T-cell (primary cell): ENCODE measurements around the gene KCTD6. TPM values are rescaled to one million over a fixed set of nuclear protein-coding genes. Genes with fewer than 3 reads are reported as not detected.

Experiments used
- ATAC-seq, 4 experiments: fragments of 200-7000 bp in 3 of 4; fragments of 150-1000 bp in 1 of 4; cut with Tn5 transposase; replicated peaks in 1 of 4; 1 replicate in 3 of 4; 2 replicates in 1 of 4; pipeline ENCODE4 v1.10.0; 2021; ENCODE audit warnings: moderate library complexity in 3 of 4, mild to moderate bottlenecking in 2 of 4, moderate number of reproducible peaks in 1 of 4
- CTCF ChIA-PET, 2 donors: fragments of 300-600 bp; sonication (Branson Sonifier 250); formaldehyde crosslinking; loops; one replicate each; lab custom pipeline; 2022; ENCODE audit warnings: antibody characterized with exemption in 2 of 2; lab: Charles Lee
- POLR2A ChIA-PET, 2 donors: fragments of 300-600 bp; sonication (Branson Sonifier 250); formaldehyde crosslinking; loops; one replicate each; lab custom pipeline; 2022; ENCODE audit warnings: antibody characterized with exemption in 2 of 2; lab: Charles Lee
- DNase-seq, 35 experiments: peaks; one replicate each; pipeline versions ENCODE4 v3.0.0 to v3.0.0-alpha.2; 2013 to 2023
- H3K27ac ChIP-seq: one replicate; pipeline ENCODE4 v1.5.1; 2013; ENCODE audit warnings: low read length
- H3K27me3 ChIP-seq, 2 experiments: replicated peaks in 1 of 2; 1 replicate in 1 of 2; 2 replicates in 1 of 2; pipeline versions ENCODE4 v1.6.1 to v1.7.0; 2013; ENCODE audit warnings: low read length in 1 of 2, mixed read lengths in 1 of 2; ENCODE audit not compliant: control insufficient read depth in 2 of 2, insufficient read depth in 2 of 2; ENCODE audit errors: extremely low read depth in 1 of 2
- H3K36me3 ChIP-seq, 2 donors: 1 replicate in 1 of 2; 2 replicates in 1 of 2; pipeline versions ENCODE4 v1.6.1 to v1.7.0; 2013; ENCODE audit warnings: low read length in 1 of 2; ENCODE audit not compliant: control insufficient read depth in 2 of 2, insufficient read depth in 1 of 2; ENCODE audit errors: extremely low read depth in 1 of 2
- H3K4me1 ChIP-seq, 2 experiments: 1 replicate in 1 of 2; 2 replicates in 1 of 2; pipeline versions ENCODE4 v1.6.1 to v1.7.0; 2013; ENCODE audit warnings: low read length in 2 of 2, mixed read lengths in 1 of 2; ENCODE audit not compliant: insufficient read depth in 2 of 2, control insufficient read depth in 1 of 2; ENCODE audit errors: extremely low read depth in 1 of 2
- H3K4me3 ChIP-seq, 2 donors: 1 replicate in 1 of 2; 2 replicates in 1 of 2; pipeline versions ENCODE4 v1.5.1 to v1.7.0; 2013; ENCODE audit warnings: mild to moderate bottlenecking in 2 of 2, low read length in 1 of 2, moderate library complexity in 1 of 2; ENCODE audit not compliant: control insufficient read depth in 1 of 2; ENCODE audit errors: extremely low read depth in 1 of 2
- H3K9me3 ChIP-seq: 2 replicates; pipeline ENCODE4 v1.7.0; 2013
- H3K27ac Mint-ChIP-seq, 2 donors: one replicate each; pipeline ENCODE4 v1.8.0; 2020 to 2021; ENCODE audit warnings: mild to moderate bottlenecking in 2 of 2, mixed read lengths in 2 of 2
- H3K27me3 Mint-ChIP-seq, 2 donors: one replicate each; pipeline ENCODE4 v1.8.0; 2021 to 2022; ENCODE audit warnings: mixed read lengths in 2 of 2
- H3K36me3 Mint-ChIP-seq: one replicate; pipeline ENCODE4 v1.8.0; 2021; ENCODE audit warnings: mixed read lengths
- H3K4me1 Mint-ChIP-seq, 3 donors: one replicate each; pipeline ENCODE4 v1.8.0; 2020 to 2022; ENCODE audit warnings: mixed read lengths in 3 of 3, mild to moderate bottlenecking in 1 of 3
- H3K4me3 Mint-ChIP-seq, 3 donors: one replicate each; pipeline ENCODE4 v1.8.0; 2020 to 2022; ENCODE audit warnings: mild to moderate bottlenecking in 3 of 3, mixed read lengths in 3 of 3, moderate library complexity in 3 of 3
- H3K9me3 Mint-ChIP-seq, 3 donors: one replicate each; pipeline ENCODE4 v1.8.0; 2020 to 2022; ENCODE audit warnings: mixed read lengths in 3 of 3
- WGBS: methylation state at CpG from one replicate; pipeline ENCODE4 v1.1.5; 2013; ENCODE audit warnings: missing lambda C conversion rate; ENCODE audit not compliant: insufficient coverage; 5-methylcytosine and 5-hydroxymethylcytosine counted together
- total RNA-seq, 35 experiments: library from RNA in 6 of 35; stranded (reverse) in 6 of 35; fragments of 120-200 nt in 1 of 35; gene quantifications; one replicate each; pipeline versions ENCODE4 v1.2.1 to v1.2.4 and lab custom pipeline; 2013 to 2026

KCTD6 gene
- total RNA-seq, 5 donors from 2014 or later (not counting 1 experiment from before 2014, with no cell fraction given): 6.6 to 9.4 (median 7.8) TPM

DNA sequence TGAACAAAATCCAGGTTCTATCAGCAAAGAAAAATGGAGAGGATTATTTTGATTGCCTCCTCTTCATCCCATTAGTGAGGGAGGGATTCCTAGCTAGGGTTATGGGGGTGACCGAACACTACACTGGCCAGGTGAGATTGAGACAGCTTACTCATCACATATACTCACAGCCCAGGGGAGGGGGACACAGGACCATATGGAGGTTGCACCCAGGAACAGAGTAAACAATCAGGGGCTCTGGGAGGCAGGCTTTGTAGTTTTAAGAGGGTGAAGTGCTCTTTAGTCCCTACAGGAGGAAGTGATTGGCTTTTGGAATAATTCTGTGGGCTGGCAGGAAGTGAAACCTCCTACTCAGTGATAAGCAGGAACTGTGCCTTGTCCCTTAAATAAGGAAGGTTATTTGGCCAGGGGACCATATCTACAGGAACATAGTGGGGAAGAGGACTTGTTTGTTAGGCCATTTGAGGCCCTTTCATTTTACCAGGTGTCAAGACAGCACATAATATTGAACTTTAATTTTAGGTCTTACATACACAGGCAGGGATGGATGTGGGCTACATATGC lies 17.5 kb upstream of the KCTD6 start:
- Mint-ChIP-seq H3K27me3 (no peaks in the 10 kb centered on the region), H3K4me1 (peaks cover 20 to 42% (median 41%) of the 10 kb centered on the region in 3 donors), H3K9me3 (no peaks in the 10 kb centered on the region), H3K4me3 (no peak overlapping the region), H3K27ac (no peak overlapping the region), H3K36me3 (no peaks in the 10 kb centered on the region)
- Histone ChIP-seq H3K36me3 (no peaks in the 10 kb centered on the region), H3K4me1 (peaks cover 0 to 27% of the 10 kb centered on the region in 2 experiments), H3K9me3 (no peaks in the 10 kb centered on the region), H3K4me3 (no peak overlapping the region), H3K27ac (no peak overlapping the region), H3K27me3 (peaks cover 0 to 2% of the 10 kb centered on the region in 2 experiments)
- ATAC-seq: no peak
- no CpG with 5 or more reads among the region's 1 CpG for WGBS
- ChIA-PET POLR2A (no interaction called here), CTCF (no interaction called here)
- DNase-seq: no peak

DNA sequence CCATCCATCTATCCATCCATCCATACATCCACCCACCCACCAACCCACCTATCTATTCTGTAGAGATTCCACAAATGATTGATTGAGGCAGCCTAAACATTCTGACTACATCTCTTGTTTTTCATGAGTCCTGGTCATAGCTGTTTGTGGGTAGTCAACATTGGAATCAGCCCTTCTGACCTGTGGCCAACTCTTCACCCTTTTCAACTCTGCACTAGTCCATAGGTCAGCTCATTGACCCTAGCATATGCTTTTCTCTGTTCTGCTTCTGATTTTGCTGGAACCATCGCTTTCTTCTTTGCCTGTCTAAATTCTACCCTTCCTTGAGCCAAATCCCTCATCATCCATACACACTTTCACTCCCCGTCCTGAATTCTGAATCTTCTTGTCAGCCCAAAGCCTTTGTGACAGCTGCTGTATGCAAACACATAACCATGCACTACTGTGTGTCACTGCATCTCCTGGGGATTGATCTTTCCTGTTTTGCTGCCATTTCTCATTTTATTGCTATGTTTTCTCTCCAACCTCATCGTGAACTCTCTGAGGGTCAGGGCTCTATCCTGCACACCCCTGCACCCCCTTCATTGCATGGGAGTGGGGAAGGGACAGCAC lies 16.8 kb upstream of the KCTD6 start:
- 86% methylated on average over 2 of the region's 3 CpGs for WGBS
- H3K36me3 ChIP-seq: no peaks in the 10 kb centered on the region
- no peaks in the 10 kb centered on the region for H3K36me3 Mint-ChIP-seq
- ATAC-seq (no peak), DNase-seq (no peak)
- H3K27me3 Mint-ChIP-seq: no peaks in the 10 kb centered on the region
- CTCF ChIA-PET: no interaction called here
- peaks cover 20 to 42% (median 39%) of the 10 kb centered on the region in 3 donors for H3K4me1 Mint-ChIP-seq
- H3K4me3 Mint-ChIP-seq: no peak overlapping the region
- no peaks in the 10 kb centered on the region for H3K9me3 Mint-ChIP-seq
- peaks cover 0 to 23% of the 10 kb centered on the region in 2 experiments for H3K4me1 ChIP-seq
- POLR2A ChIA-PET: no interaction called here
- H3K27ac ChIP-seq: no peak overlapping the region
- no peaks in the 10 kb centered on the region for H3K9me3 ChIP-seq
- no peak overlapping the region for H3K27ac Mint-ChIP-seq
- no peak overlapping the region for H3K4me3 ChIP-seq
- H3K27me3 ChIP-seq: peaks cover 0 to 2% of the 10 kb centered on the region in 2 experiments

DNA sequence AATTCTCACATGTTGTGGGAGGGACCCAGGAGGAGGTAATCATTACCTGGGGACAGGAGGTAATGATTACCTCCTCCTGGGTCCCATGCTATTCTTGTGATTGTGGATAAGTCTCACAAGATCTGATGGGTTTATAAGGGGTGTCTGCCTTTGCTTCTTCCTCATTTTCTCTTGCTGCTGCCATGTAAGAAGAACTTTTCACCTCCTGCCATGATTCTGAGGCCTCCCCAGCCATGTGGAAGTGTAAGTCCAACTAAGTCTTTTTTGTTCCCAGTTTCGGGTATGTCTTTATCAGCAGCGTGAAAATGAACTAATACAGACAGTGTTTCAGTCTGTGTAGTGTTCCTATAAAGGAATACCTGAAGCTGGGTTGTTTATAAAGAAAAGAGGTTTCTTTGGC lies 13.1 kb upstream of the KCTD6 start:
- Histone ChIP-seq H3K36me3 (no peaks in the 10 kb centered on the region), H3K4me1 (no peaks in the 10 kb centered on the region), H3K27ac (no peak overlapping the region), H3K4me3 (no peak overlapping the region), H3K27me3 (peaks cover 0 to 2% of the 10 kb centered on the region in 2 experiments), H3K9me3 (no peaks in the 10 kb centered on the region)
- Mint-ChIP-seq H3K4me3 (no peak overlapping the region), H3K36me3 (no peaks in the 10 kb centered on the region), H3K27ac (no peak overlapping the region), H3K9me3 (no peaks in the 10 kb centered on the region), H3K27me3 (peaks cover 0 to 1% of the 10 kb centered on the region in 2 donors), H3K4me1 (peaks cover 10 to 14% (median 13%) of the 10 kb centered on the region in 3 donors)
- CTCF ChIA-PET: no interaction called here
- DNase-seq: no peak
- 95% methylated on average over 2 of the region's 2 CpGs for WGBS
- POLR2A ChIA-PET: no interaction called here
- ATAC-seq: no peak

DNA sequence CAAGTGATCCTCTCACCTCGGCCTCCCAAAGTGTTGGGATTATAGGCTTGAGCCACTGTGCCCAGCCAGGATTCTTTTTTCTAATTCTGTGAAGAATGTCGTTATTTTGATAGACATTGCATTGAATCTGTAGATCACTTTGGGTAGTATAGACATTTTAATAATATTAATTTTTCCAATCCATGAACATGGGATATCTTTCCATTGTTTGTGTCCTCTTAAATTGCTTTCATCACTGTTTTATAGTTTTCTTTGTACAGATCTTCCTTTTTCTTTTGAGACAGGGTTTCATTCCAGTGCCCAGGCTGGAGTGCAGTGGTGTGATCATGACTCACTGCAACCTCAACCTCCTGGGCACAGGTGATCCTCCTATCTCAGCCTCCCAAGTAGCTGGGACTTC lies 11.6 kb upstream of the KCTD6 start:
- no peaks in the 10 kb centered on the region for H3K9me3 Mint-ChIP-seq
- H3K27ac Mint-ChIP-seq: no peak overlapping the region
- Histone ChIP-seq H3K4me3 (no peak overlapping the region), H3K27ac (no peak overlapping the region), H3K4me1 (no peaks in the 10 kb centered on the region), H3K27me3 (peaks cover 0 to 2% of the 10 kb centered on the region in 2 experiments), H3K36me3 (no peaks in the 10 kb centered on the region), H3K9me3 (no peaks in the 10 kb centered on the region)
- H3K36me3 Mint-ChIP-seq: no peaks in the 10 kb centered on the region
- H3K27me3 Mint-ChIP-seq: peaks cover 3 to 4% of the 10 kb centered on the region in 2 donors
- no peak overlapping the region for H3K4me3 Mint-ChIP-seq
- H3K4me1 Mint-ChIP-seq: peaks cover 0 to under 1% (median 0%) of the 10 kb centered on the region in 3 donors
- DNase-seq (no peak), ATAC-seq (no peak)
- POLR2A ChIA-PET: interaction anchor here in 1 of 2 donors (0.6 kb wide), 1 partner anchor 27 kb away, joined by 3 read pairs; no protein-coding TSS in a partner anchor
- 80% methylated on average over 1 of the region's 2 CpGs for WGBS
- CTCF ChIA-PET: no interaction called here

DNA sequence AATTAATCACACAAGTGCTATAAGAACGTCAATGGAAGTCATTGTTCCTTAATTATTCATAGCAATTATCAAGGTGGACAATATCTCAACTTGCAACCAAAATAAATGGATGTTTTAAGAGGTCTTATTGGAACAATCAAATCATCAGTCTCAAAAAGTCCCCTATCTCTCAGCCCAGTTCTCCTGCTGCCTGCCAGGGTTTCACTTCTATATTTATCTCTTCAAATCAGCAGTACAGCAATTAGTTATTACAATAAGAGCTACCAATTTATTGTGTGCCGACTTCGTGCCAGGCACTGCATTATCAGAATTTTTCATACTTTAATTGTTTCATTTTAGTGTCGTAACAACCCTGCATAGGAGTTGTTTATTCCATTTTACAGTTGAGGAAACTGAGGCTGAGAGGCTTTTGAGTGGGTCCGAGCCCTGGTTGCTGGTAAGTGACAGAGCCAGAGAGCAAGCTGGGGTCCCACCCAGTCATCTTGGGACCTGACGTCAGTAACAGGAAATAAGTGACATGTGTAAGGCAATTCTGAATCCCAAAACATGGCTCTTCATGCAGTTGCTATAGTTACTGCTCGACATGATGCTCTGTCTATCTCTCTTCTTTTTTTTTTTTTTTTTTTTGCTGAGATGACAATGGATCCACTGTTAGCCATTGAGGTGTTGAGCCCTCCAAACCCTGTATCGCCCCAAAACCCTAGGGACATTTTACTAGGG lies 8.8 kb upstream of the KCTD6 start:
- ChIA-PET CTCF (interaction anchor here (0.9 to 1.5 kb wide), 3 partner anchors 8 to 9 kb away, joined by 3 to 4 read pairs (median 4); partner anchors contain the start of gene KCTD6 (in 1 of the 2)), POLR2A (no interaction called here)
- no peaks in the 10 kb centered on the region for H3K4me1 ChIP-seq
- Mint-ChIP-seq H3K36me3 (no peaks in the 10 kb centered on the region), H3K27ac (no peak overlapping the region), H3K4me1 (peaks cover 0 to 4% (median 0%) of the 10 kb centered on the region in 3 donors), H3K4me3 (no peak overlapping the region), H3K27me3 (peaks cover 3 to 4% of the 10 kb centered on the region in 2 donors), H3K9me3 (no peaks in the 10 kb centered on the region)
- no peaks in the 10 kb centered on the region for H3K36me3 ChIP-seq
- no peak for DNase-seq
- no peak for ATAC-seq
- peaks cover 0 to 2% of the 10 kb centered on the region in 2 experiments for H3K27me3 ChIP-seq
- H3K9me3 ChIP-seq: no peaks in the 10 kb centered on the region
- WGBS: 71% methylated on average over 1 of the region's 8 CpGs
- H3K27ac ChIP-seq: no peak overlapping the region
- H3K4me3 ChIP-seq: no peak overlapping the region

DNA sequence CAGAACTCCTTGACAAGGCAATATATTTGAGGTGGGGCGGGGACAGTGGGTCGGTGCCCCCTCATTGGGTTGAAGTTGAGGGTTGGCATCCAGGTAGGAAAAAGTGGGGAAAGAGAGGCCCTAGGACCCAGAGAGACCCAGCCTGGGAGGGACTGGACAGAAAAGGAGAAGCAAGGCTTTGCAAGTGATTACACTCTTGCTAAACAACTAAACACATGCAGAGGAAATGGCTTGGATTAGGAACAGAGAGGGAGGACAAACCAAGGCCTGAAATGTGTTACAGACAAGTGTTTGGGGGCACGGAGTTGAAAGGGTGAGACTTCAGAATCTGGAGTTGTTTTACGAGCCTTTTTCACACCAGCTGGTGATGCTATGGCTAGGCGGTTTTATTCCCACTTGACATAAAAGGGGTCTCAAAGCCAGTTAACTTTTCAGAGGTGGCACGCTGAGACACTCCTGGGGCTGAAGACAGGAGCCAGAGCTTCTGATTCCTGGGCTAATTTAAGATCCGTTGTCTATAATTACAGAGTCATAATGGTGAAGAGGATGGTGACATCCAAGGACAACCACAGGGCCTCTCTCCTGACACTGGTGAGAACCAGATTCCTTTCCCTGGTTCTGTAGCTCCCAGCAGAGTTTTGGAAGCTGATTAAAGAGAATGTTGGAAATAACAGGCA lies 7.7 kb upstream of the KCTD6 start:
- H3K9me3 ChIP-seq: no peaks in the 10 kb centered on the region
- ATAC-seq (no peak), DNase-seq (no peak)
- no peaks in the 10 kb centered on the region for H3K36me3 ChIP-seq
- H3K27me3 ChIP-seq: peaks cover 0 to 3% of the 10 kb centered on the region in 2 experiments
- no peaks in the 10 kb centered on the region for H3K9me3 Mint-ChIP-seq
- no peaks in the 10 kb centered on the region for H3K4me1 ChIP-seq
- H3K27ac Mint-ChIP-seq: no peak overlapping the region
- H3K36me3 Mint-ChIP-seq: no peaks in the 10 kb centered on the region
- ChIA-PET CTCF (interaction anchor here (0.5 to 0.9 kb wide), 3 partner anchors 8 to 52 kb away, joined by 3 to 4 read pairs (median 3); partner anchors contain the start of gene KCTD6 (in 1 of the 2)), POLR2A (interaction anchor here in 1 of 2 donors (0.6 kb wide), 1 partner anchor 151 kb away, joined by 4 read pairs; the partner anchor contains the start of gene PXK)
- H3K4me3 ChIP-seq: no peak overlapping the region
- H3K4me1 Mint-ChIP-seq: peaks cover 0 to 4% (median 3%) of the 10 kb centered on the region in 3 donors
- no peak overlapping the region for H3K27ac ChIP-seq
- no peak overlapping the region for H3K4me3 Mint-ChIP-seq
- WGBS: 83% methylated on average over 1 of the region's 7 CpGs
- peaks cover 3 to 4% of the 10 kb centered on the region in 2 donors for H3K27me3 Mint-ChIP-seq
